Stimulated activated CD4-positive, alpha-beta T cell treated with anti-CD3 and anti-CD28 coated beads, Interleukin-2, amount 100 ng/mL, for 4 hours (primary cell): ENCODE measurements around the gene ANKLE1.
A peak's percentile ranks its signal among the peaks of the same experiment; 100 is the strongest.

Source experiments
- DNase-seq: peaks from one replicate; pipeline ENCODE4 v3.0.0-alpha.2; 2020; ENCODE audit warnings: low read depth

Gene ANKLE1, protein sequence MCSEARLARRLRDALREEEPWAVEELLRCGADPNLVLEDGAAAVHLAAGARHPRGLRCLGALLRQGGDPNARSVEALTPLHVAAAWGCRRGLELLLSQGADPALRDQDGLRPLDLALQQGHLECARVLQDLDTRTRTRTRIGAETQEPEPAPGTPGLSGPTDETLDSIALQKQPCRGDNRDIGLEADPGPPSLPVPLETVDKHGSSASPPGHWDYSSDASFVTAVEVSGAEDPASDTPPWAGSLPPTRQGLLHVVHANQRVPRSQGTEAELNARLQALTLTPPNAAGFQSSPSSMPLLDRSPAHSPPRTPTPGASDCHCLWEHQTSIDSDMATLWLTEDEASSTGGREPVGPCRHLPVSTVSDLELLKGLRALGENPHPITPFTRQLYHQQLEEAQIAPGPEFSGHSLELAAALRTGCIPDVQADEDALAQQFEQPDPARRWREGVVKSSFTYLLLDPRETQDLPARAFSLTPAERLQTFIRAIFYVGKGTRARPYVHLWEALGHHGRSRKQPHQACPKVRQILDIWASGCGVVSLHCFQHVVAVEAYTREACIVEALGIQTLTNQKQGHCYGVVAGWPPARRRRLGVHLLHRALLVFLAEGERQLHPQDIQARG

DNA sequence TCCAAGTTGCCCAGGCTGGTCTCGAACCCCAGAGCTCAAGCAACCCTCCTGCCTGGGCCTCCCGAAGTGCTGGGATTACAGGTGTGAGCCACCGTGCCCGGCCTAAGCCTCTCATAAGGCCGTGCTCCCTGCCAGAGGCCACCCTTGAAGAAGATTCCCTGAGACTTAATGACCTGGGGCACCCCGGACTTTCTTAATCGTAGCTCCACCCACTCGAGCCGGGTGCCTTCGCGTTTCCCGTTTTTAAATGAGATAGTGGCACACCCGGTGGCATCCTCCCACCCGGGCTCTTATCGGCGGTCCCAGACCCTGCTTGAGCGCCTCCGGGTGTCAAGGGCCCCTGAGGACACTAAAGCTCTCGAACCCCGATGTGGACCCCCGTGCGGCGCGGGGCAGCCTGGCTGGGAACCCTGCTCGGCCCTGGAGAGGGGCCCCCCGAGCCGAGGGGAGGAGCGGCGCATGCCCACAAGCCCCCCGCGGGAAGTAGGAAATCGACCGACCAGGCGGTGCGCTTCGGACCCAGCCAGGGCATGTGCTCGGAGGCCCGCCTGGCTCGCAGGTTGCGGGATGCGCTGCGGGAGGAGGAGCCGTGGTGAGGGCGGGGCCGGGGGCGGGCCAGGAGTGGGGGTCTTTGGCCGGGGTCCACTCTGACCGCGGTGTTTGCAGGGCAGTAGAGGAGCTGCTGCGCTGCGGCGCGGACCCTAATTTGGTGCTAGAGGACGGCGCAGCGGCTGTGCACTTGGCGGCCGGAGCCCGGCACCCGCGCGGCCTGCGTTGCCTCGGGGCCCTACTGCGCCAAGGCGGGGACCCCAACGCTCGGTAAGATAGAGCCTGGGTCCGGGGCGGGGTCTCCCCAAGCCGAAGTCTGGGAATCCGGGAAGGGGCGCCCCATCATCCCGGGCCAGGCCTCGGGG is at the start of gene ANKLE1:
ANKLE1 (plus strand) TSS at position 511 of the 914 bp plus-strand sequence; CDS start at position 531, 20 bp downstream.
- DNase-seq: no peak

DNA sequence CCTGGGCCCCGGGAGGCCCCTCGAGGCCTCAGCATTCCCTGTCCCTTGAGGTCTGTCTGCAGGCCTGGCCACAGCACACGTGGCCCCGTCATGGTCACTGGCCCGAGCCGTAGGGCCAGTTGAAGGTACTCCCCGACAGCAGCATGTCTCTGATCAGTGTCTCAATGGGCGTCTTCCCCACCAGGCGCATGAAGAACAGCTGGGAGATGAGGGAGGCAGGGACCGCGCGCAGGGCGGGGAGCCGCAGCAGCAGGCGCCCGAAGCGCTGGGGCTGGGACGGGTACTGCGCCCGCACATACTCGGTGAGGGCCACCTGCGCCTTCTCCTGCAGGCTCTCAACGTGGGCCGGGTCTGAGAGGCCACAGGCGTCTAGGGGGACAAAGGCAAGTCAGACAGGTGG is 49.4 kb upstream of the ANKLE1 start:
- DNase-seq: no peak

- peak; percentile 45 for DNase-seq
Measured at GRCh38 chr19:17234911-17235299, 46.8 kb upstream of the ANKLE1 start.

- peak; percentile 72 for DNase-seq
Measured at GRCh38 chr19:17235300-17235970, 46.3 kb upstream of the ANKLE1 start.

DNA sequence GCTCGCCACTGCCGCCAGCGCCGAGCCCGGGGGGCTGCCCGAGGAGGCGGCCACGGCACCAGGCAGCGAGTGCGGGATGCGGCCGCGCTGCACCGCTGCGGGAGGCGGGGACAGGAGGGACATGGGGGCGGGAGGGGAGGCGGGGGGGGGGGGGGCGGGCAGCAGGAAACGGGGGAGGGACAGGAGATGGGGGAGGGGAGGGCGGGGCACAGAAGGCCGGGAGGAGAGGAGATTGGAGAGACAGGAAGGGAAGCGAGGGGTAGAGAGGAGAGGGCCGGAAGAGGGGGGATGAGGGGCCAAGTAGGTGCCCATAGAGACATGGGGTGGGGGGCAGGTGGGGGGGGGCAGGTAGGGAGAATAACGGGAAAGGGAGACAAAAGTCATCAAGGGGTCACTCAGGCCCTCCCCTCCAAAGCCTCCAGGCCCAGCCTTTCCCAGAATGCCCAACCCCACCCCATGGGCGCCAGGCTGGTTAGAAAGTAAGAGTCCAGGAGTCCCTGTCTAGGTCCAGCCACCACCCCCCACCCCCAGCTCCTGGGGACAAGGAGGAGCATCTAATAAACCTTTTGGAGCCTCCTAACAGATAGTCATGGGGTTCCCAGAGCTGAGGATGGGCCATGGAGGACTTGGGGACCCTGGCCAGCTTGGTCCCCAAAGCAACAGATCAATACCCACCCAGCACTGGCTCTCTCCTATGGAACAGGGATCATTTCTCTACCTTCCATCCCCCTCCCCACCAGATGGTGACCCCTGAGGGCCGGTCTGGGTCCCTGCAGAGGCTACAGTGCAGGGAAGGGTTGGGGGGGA is 45.5 kb upstream of the ANKLE1 start:
- DNase-seq: no peak

- DNase-seq: no peak
Measured at GRCh38 chr19:17236811-17237543, 44.7 kb upstream of the ANKLE1 start.

- DNase-seq: no peak
Measured at GRCh38 chr19:17237747-17238706, 43.7 kb upstream of the ANKLE1 start.

- no peak for DNase-seq
Measured at GRCh38 chr19:17240062-17240752, 41.5 kb upstream of the ANKLE1 start.

DNA sequence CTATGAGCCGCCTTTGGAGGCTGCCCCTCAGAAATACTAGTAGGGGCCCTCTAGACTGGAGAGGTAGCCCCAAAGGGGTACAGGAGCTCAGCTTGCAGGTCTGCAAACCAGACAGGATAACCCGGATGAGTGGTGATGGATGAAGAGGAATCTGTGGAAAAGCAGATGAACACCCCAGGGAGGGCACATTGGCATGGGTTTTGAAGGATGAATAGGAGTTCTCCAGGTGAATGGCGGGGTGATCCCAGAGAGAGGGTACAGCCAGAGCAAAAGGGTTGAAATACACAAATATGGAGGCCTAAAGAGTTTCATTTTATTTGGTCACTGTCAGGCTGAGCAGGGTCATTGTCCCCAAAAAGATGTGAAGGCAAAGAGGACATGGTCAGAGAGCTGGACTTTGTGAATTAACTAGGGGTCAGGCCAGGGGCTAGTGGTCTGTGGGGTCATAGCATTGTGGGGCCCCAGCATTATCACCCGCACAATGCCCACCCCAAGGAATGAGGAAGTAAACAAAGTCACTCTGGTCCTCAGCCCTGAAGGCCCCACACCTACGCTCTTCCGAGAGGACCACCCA is 40.8 kb upstream of the ANKLE1 start:
- no peak for DNase-seq

DNA sequence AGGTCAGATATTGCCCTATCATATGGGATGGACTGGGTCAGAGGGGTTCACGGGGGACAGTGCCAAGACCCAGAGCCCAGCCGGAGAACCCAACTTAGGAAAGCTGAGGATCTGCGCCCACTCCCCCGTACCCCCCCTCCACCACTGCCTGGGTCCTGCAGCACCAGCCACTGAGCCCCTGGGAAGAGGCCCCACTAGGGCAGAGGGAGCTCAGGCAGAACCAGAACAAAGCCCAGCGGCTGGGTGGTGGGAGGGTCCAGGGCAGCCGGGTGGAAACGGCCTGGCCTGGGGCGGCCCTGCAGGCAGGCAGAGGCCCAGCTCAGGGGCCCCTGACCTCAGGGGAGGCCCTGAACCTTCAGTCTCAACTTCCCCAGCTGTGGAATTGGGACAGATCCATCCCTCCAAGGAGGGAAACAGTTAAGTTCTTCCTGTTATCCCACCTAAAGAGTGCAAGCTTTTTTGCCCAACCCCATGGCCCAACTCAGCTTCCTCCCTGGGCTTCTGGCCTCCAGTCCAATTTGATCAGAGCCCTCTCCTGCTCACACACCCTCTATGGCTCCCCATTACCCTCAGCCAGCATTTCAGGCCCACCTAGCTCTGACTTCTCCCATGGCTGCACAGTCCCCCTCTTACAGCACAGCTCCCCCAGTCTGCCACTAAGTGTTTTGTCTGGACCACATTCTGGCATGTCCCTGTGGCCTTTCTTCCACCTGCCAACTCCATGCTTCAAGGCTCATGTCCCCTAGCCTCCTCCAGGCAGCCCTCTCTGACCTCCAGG is 39.1 kb upstream of the ANKLE1 start:
- DNase-seq: no peak

DNA sequence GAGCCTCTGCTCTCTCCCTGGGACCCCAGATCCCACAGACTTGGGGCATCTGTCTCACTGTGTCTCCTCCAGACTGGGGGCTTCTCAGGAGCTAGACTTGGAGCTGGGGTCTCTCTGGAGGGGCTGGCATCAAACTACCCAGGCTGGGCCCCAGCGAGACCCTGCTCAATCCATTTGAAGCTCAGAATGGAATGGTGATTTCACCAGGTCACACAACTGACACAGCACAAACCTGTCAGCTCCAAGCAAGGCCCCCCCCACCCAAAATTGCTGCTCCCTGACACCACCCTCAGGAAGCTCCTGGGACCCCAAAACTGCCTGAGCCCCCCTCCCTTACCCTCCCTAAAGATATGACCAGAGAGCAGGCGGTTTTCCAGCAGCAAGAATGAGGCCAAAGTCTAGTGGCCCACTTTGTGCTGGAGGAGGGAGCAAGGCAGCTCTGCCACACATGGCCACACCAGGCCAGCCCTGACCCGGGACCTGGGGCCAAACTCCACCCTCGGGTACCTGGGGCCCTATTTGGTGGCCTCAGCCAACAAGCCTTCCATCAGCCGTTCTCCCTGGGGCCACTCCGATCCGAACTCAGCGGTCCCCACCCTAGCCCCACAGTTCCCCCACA is 38.4 kb upstream of the ANKLE1 start:
- DNase-seq: no peak

- no peak for DNase-seq
Measured at GRCh38 chr19:17243830-17244617, 37.7 kb upstream of the ANKLE1 start.

GRCh38 chr19:17244618-17245534 is 36.8 kb upstream of the ANKLE1 start:
- no peak for DNase-seq

GRCh38 chr19:17245535-17245984 is 36.1 kb upstream of the ANKLE1 start, which contains the start of gene NR2F6:
Gene NR2F6 (minus strand): TSS chr19:17245919. CDS start chr19:17245220, 699 bp downstream.
- no peak for DNase-seq
